GM23248 (cell line): ENCODE measurements around the gene CCDC43.

Source experiments
- EZH2 ChIP-seq: fragments of 200-600 bp; sonication (generic); IDR thresholded peaks from 2 replicates; pipeline ENCODE4 v1.6.1; 2018; ENCODE audit warnings: antibody characterized with exemption, mild to moderate bottlenecking; ENCODE audit not compliant: insufficient read depth, poor library complexity, severe bottlenecking
- EZH2phosphoT487 ChIP-seq: fragments of 200-600 bp; sonication (generic); IDR thresholded peaks from 2 replicates; pipeline ENCODE4 v1.6.1; 2018; ENCODE audit warnings: antibody characterized with exemption, moderate library complexity, mild to moderate bottlenecking, low read depth; ENCODE audit not compliant: insufficient read depth

DNA sequence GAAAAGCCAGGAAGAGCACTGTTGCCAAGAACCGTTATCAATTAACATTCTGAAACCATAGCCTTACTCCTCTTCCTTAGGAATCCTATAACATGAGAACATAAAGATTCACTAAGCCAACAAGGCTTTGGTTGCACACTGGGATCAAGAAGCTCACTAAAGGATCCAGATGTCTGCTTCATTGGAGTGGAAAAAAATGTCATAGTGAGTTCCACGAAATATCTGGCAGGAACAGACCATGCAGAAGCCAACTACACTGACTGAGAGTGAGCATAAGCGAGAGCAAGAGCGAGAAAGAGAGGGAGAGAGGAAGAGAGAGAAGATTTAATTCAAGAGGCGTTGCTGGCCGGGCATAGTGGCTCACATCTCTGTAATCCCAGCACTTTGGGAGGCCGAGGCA, 46.7 kb downstream of the CCDC43 start:
- TF ChIP-seq EZH2 (no peak), EZH2phosphoT487 (no peak)
